ENCODE measurements around the gene NENF.
"Not testable (repeated sequence)": the region's sequence is repeated elsewhere in the genome, so short reads cannot be mapped to it uniquely, and the experiment has no call there.

The NENF gene

DNA sequence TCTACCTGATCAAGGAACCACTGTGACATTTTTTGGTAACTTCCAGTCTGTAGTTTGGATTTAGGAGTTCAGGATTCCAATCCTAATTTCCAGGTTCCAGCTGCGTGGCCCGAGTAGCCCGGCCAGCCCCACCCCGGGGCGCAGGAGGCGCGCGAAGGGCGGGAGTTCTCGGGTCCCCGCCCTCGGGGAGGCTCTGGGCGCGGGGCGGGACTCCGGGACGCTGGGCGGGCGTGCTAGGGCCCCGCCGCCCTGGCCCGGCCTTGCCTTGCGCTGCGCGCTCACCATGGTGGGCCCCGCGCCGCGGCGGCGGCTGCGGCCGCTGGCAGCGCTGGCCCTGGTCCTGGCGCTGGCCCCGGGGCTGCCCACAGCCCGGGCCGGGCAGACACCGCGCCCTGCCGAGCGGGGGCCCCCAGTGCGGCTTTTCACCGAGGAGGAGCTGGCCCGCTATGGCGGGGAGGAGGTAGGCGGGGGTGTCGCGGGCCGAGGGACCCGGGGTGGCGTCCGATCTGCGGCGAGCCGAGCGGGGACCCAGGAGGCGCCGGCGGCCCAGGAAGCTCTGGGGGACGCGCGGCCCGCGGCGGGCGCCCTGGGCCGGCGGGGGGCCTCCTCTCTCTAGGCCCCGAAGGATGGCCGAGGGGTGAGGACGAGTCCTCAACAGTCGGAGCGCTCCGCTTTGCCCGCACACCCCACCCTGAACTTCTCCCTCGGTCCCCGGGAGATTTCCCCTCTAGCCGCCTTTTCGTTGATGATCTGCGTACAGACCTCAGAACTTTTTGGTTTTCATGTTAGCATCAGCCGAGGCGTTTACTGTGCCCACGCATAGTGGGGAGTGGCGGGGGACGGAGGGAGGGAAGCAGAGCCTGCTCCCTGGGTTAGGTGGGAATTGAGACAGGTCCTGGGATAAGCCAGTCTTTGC lies at the start of gene NENF:
TSS of gene NENF (plus strand) at position 260 of the 916 bp plus-strand sequence. CDS start at position 284, 24 bp downstream.
- in situ Hi-C loops (cut with MboI; ENCODE audit: low sequenced_read_pairs), result no loop called here

DNA sequence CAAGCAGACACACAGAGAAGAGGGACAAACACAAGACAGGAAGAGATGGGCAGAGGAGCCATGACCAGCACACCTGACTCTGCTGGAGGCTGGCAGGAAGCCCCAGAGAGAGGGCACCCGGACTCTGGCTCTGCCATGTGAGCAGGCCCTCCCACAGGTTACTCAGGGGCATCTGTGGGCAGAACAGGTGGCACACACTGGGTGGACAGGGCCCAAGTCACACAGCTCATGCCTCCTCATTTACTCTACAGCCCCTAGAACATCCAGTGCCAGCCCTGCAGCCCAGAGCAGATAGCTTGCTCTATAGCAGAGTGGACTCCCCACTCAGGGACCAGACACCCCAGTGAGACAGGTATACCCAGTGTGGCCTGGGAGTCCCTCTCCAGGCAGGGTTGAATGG lies 46.7 kb upstream of the NENF start:
- in situ Hi-C loops (cut with MboI; ENCODE audit: low sequenced_read_pairs), result no loop called here

DNA sequence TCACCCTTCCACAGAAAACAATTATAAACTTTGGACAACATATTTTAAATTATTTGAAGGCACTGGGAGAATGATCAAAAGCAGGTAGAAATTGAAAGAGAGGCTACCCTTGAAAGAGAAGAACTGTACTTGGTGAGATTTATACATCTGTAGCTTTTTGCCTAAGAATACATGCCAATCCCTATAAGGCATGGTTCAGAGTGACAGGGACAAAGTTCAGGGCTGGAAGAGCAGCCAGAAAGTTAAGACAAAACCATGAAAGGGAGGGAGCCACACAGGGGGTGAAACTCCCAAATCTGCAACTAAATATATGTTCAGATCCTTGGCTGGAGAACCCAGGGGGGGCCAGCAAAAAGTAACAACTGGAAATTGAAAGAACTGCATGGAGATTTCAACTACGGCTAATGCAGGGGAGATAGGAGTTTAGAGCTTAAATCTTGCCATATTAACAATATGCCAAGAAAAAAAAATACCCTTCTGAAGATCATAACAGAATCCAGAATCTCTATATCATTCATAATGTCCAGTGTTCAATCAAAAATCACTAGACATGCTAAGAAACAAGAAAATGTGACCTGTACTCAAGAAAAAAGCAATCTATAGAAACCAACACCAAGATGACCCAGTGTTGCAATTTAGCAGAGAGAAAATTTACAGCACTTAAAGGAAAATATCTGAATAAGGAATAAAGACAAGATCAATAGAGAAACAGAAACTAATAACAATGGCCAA lies 43.6 kb upstream of the NENF start:
- in situ Hi-C loops (cut with MboI; ENCODE audit: low sequenced_read_pairs), result no loop called here

DNA sequence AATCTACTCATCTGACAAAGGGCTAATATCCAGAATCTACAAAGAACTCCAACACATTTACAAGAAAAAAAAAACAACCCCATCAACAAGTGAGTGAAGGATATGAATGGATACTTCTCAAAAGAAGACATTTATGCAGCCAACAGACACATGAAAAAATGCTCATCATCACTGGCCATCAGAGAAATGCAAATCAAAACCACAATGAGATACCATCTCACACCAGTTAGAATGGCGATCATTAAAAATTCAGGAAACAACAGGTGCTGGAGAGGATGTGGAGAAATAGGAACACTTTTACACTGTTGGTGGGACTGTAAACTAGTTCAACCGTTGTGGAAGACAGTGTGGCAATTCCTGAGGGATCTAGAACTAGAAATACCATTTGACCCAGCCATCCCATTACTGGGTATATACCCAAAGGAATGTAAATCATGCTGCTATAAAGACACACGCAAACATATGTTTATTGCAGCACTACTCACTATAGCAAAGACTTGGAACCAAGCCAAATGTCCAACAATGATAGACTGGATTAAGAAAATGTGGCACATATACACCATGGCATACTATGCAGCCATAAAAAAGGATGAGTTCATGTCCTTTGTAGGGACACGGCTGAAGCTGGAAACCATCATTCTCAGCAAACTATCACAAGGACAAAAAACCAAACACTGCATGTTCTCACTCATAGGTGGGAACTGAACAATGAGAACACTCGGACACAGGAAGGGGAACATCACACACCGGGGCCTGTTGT lies 36.9 kb upstream of the NENF start:
- in situ Hi-C loops (cut with MboI; ENCODE audit: low sequenced_read_pairs), result not testable (repeated sequence)

DNA sequence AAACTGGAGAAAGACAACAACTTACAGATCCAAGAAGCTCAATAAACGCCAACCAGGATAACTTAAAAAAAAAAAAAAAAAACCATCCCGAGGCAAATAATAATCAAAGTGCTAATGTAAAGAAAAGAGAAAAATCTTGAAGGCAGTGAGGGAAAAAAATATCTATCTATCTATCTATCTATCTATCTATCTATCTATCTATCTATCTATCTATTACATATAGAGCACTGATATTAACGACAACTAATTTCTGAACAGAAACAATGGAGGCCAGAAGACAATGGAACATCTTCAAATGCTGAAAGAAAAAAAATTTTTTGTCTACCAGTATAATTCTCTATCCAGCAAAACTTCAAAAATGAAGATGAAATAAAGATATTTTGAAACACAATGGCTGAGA lies 36.1 kb upstream of the NENF start:
- in situ Hi-C loops (cut with MboI; ENCODE audit: low sequenced_read_pairs), result no loop called here

DNA sequence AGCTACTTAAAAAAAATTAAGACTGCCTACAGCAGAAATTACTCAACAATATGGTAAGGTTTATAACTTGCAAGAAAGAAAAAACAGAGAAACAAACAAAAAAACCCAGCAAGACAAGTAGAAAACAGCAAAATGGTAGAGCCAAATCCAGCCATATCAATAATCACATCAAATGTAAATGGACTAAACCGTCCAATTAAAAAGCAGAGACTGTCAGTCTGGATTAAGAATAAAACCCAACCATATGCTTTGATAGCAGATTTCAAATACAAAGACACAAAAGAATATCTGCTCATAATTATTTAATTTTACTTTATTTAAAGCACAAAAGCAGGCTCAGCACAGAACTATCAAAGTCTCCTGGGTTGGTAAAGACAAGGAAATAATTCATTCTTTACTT lies 35.5 kb upstream of the NENF start:
- in situ Hi-C loops (cut with MboI; ENCODE audit: low sequenced_read_pairs), result no loop called here

DNA sequence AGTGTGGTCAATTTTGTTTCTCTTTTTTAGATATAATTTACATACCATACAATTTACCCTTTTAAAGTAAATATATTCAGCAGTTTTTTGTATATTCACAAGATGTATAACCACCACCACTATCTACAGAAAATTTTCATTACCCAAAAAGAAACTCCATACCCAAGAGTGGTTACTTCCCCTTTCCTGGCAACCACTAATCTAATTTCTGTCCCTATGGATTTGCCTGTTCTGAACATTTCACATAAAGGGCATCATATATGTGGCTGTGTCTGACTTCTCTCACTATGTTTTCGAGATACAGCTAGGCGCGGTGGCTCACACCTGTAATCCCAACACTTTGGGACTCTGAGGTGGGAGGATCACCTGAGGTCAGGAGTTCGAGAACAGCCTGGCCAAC lies 31.7 kb upstream of the NENF start:
- in situ Hi-C loops (cut with MboI; ENCODE audit: low sequenced_read_pairs), result no loop called here

DNA sequence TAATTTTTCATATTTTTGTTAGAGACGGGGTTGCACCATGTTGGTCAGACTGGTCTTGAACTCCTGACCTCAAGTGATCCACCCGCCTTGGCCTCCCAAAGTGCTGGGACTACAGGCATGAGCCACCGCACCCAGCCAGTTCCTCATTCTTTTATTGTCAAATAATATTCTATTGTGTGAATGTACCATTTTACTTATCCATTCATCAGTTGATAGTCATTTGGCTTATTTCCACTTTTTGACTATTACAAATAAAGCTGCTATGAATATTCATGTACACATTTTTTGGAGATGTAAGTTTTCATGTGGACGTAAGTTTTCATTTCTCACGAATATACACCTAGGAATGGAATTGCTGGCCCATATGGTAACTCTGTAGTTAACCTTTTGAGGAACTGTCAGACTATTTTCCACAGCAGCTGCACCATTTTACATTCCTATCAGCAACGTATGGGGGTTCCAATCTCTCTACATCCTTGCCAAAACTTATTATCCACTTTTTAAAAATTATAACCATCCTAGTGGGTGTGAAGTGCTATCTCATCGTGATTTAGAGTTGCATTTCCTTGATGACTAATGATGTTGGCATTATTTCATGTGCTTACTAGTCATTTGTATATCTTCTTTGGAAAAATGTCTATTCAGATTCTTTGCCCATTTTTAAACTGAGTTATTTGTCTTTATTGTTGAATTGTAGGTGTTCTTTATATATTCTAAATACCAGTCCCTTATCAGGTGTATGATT lies 30.7 kb upstream of the NENF start:
- in situ Hi-C loops (cut with MboI; ENCODE audit: low sequenced_read_pairs), result no loop called here

DNA sequence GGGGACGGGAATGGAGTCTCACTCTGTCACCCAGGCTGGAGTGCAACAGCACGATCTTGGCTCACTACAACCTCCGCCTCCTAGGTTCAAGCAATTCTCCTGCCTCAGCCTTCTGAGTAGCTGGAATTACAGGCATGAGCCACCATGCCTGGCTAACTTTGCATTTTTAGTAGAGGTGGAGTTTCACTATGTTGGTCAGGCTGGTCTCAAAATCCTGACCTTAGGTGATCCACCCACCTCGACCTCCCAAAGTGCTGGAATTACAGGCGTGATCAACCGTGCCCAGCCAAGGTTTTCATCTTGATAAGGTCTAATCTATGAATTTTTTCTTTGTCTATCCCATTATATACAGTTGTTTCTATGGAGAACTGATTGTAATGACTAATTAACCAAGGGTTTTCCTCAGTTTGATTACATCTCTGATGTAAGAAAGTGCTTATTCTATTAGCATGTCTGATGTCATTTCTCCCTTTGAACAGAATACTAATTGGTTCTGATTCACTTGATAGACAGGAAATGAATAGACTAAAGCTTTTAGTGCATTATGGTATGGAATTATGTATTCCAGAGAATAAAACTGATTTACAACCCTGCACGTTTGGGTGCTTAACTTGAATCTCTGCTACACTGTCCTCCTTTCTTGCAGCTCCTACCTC lies 29.9 kb upstream of the NENF start:
- in situ Hi-C loops (cut with MboI; ENCODE audit: low sequenced_read_pairs), result no loop called here

DNA sequence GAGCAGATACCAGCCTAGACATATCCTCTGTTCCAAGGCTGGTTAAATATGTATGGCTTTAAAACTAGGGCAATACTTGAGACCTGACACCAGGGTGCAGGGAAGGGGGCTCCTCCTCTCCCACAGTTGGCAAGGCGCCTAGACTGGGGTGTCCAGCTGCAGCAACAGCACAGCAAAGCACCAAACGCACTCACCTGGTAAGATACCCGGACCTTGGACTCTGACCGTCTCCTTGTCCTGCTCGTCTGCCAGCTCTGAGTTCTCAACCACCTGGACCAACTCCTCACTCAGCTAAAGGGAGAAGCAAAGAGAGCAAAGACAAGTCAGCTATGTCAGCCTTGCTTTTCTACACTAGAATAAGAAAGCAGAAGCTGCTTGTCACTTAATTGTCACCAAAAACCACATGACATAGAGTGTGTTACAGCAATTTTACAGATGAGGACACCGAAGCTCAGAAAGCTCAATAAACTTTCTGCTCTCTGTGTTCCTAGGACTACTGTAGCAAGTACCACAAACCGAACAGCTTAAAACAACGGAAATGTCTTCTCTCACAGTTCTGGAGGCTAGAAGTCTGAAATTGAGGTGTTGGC lies 22.4 kb upstream of the NENF start:
- in situ Hi-C loops (cut with MboI; ENCODE audit: low sequenced_read_pairs), result no loop called here

DNA sequence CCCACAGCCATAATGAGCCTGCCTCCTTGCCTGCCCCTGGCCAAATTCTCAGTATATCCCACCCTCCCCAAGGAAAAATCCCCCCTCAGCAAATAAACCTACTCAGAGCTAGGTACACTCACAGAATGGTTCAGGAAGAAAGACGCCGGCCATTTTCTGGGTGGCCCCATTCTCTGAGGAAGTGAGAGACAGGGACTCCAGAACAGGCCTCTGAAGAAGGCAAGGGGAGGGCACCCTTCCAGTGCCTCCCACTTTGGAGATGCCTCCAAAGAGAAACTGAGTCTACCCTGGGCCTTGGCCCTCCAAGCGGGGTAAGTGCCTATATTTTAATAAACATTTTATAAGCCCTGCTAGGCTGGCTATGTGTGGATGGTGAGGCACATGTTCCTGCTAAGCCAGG lies 20.3 kb upstream of the NENF start:
- in situ Hi-C loops (cut with MboI; ENCODE audit: low sequenced_read_pairs), result no loop called here

DNA sequence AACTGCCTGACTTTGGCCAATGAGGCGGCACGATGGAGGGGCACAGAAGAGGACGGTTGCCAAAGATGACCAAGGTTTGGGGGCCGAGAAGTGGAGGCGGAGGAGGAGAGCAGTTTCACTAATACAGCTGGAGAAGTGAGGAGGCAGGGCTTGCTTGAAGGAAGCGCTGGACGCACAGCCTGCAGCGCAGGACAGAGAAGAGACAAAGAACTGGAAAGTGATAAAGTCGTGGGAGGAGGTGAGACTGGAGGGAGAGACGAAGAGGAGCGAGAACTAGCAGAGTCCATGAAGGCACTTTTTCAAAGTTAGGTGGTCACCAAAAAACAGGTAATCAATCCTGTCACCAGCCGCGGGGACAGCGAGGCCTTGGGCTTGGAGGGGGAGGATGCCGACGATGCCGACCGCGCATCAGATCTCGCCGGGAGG lies 18.8 kb upstream of the NENF start:
- in situ Hi-C loops (cut with MboI; ENCODE audit: low sequenced_read_pairs), result no loop called here

DNA sequence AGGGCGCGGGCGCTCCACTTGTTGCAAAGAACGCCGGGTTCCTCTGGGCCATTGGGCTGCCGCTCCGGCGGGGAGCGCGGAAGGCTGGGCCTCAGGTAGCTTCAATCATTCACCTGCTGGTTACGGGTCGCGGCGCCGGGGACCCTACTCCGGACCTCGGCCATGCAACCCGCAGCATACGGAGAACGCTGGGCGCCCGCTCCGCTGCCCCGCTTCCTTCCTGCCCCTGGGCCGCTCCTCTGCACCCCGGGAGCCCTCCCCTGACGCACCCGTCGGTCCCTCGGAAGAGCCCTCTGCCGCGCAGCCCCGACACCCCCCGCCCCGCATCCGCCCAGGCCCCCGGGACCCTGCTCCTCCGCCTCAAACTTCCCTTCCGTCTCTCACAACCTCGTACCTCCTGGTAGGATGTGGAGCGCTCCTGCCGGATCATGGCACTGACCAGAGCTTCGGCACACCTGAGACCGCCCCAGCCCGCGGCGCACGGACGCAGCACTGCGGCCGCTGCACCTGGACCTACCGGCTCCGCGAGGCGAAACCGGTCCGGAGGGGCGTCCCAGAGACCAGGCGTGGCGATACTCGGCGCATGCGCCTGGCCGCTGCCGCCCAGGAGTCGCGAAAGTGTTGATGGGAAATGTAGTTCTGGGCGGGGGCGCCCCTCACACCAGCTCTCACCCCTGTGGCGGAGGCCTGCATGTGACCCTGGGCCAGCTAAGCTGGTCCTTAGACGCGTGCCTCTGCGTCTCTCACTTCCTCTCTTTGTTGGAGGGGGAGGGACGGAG lies 18.2 kb upstream of the NENF start, which contains the start of gene PACC1:
TSS of gene PACC1 (minus strand) at position 559 of the 779 bp plus-strand sequence. CDS start at position 430, 129 bp downstream.
- in situ Hi-C loops (cut with MboI; ENCODE audit: low sequenced_read_pairs), result no loop called here

DNA sequence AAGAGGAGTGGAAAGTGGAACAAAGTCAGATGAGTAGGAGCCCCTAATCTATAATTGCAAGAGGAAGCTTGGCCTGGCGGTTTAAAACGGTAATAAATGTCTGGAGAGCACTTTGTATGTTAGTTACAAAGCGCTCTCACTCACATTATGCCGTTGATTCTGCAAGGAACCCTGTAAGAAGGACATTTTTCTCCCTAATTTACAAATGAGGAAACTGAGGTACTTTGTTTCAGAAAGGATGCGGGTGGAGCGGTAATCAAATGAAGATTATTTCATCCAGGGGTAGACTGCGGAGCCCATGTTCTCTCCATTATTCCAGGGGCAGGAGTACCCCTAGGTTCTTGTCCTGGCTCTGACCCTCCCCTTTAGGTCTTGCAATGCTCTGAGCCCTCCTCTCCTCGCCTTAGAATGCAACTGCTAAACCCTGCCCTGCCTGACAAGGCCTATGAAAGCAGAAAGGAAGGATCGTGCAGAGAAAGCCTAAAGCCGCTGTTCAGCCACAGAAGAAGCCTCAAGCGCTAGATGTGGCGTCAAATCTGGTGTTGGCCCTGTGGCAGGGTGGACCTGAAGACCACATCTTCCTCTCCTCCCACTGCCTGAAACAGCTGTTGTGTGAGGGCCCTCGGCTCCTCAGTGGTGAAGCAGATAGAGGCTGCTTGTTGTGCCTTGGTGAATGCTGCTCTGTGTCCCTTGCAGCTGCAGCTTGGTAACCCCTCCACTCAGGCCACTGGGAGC lies 17.4 kb upstream of the NENF start:
- in situ Hi-C loops (cut with MboI; ENCODE audit: low sequenced_read_pairs), result no loop called here

DNA sequence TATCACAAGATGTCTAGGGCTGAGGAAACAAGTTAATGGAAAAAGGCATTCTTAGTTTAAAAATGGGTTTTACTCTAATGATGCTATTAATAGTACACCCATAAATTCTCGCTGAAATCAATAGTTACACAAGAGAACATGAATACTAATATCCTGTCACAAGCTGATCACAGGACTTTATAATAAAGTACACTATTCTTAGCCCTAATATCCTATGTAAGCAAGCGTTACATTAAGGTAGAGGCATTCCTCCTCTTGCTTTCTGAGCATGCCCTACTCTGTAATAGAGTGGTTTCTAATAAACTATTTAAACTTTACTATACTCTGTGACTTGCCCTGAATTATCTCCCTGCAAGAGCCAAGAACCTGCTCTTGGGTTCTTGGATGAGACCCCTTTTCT lies 11.6 kb upstream of the NENF start:
- in situ Hi-C loops (cut with MboI; ENCODE audit: low sequenced_read_pairs), result no loop called here

DNA sequence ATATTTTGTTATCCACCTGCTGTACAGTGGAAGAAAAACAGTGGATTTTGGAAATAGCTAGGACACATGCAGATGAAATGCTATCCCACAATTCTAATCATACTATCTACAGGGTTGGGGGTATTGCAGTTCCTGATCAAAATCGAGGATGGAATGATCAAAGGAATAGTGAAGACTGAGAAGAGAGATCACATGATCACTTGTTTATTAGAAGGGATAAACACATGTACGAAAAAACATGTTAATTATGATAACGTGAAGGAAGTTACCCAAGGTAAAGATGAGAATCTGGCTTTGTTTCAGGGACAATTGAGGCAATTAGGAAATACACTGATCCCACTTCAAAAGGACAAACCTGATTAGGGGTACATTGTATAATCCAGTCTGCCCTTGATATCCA lies 8.8 kb upstream of the NENF start:
- in situ Hi-C loops (cut with MboI; ENCODE audit: low sequenced_read_pairs), result no loop called here

DNA sequence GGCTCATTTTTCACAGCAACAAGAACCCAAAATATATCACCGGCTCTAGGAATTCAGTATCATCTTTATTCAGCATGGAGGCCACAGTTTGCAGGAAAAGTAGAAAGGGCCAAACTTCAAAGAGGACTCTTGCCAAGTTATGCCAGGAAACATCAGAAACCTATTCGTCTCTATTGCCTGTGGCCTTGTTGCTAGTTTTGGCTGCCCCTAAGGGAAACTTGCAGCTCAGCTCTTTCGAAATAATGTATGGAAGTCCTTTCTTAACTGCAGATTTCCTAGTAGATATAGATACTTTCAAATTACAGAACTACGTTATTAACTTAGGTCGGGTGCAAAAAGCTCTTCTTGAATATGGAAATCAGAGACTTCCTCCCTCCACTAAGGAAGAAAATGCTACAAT lies 4.2 kb upstream of the NENF start:
- in situ Hi-C loops (cut with MboI; ENCODE audit: low sequenced_read_pairs), result no loop called here

DNA sequence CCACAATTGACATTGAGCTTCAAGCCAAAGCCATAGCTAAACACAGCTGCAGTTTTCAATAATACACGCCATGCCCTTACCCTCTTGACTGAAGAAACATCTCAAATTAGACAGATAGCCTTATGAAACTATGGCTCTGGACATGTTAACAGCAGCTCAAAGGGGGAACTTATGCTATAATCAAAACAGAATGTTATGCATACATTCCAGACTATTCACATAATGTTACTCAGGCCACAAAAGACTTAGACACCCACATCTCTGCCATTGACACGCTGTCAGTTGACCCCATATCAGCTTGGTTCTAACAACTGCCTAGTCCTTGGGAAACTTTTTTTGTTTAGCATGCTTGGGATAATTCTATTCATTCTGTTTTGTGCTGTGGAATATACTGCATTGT lies 2.3 kb upstream of the NENF start:
- in situ Hi-C loops (cut with MboI; ENCODE audit: low sequenced_read_pairs), result no loop called here
